Esophagus squamous epithelium (tissue), 5 donors: Measurements from ENCODE around the gene RAB20. TPM values are rescaled to one million over a fixed set of nuclear protein-coding genes. Genes with fewer than 3 reads are reported as not detected.

Experiments
- DNase-seq: peaks from one replicate; lab custom pipeline; 2025; lab: John Stamatoyannopoulos, UW
- H3K27ac ChIP-seq, 4 donors: fragments of 200-600 bp; sonication (generic); one replicate each; pipeline ENCODE4 v1.5.1; 2016 to 2019; ENCODE audit warnings: mild to moderate bottlenecking in 1 of 4
- H3K27me3 ChIP-seq, 4 donors: fragments of 200-600 bp; sonication (generic); 1 replicate in 3 of 4; 2 replicates in 1 of 4; pipeline versions ENCODE4 v1.5.1 to v1.6.0; 2017 to 2021; ENCODE audit warnings: antibody characterized with exemption in 1 of 4
- H3K36me3 ChIP-seq, 3 donors: fragments of 200-600 bp; sonication (generic); one replicate each; pipeline ENCODE4 v1.5.1; 2016 to 2019
- H3K4me1 ChIP-seq, 3 donors: fragments of 200-600 bp; sonication (generic); one replicate each; pipeline ENCODE4 v1.5.1; 2017 to 2019
- H3K4me3 ChIP-seq, 4 donors: fragments of 200-600 bp; sonication (generic); 1 replicate in 3 of 4; 2 replicates in 1 of 4; pipeline ENCODE4 v1.5.1; 2016 to 2019; ENCODE audit warnings: mild to moderate bottlenecking in 2 of 4, moderate library complexity in 1 of 4
- H3K9me3 ChIP-seq, 3 donors: fragments of 200-600 bp; sonication (generic); one replicate each; pipeline ENCODE4 v1.5.1; 2016 to 2019
- CTCF ChIP-seq, 6 experiments: fragments of 450-650 bp in 4 of 6; fragments of 200-600 bp in 2 of 6; sonication (generic) in 2 of 6; IDR thresholded peaks; one replicate each; pipeline ENCODE4 v1.5.1; 2016 to 2019; ENCODE audit warnings: antibody characterized with exemption in 6 of 6, mild to moderate bottlenecking in 4 of 6, moderate library complexity in 4 of 6
- POLR2A ChIP-seq, 4 donors: fragments of 450-650 bp; IDR thresholded peaks; one replicate each; pipeline ENCODE4 v1.6.1; 2017; ENCODE audit warnings: antibody characterized with exemption in 4 of 4, mild to moderate bottlenecking in 4 of 4, moderate library complexity in 3 of 4
- WGBS, 2 donors: methylation state at CpG; one replicate each; pipeline ENCODE4 v1.1.5; 2018; 5-methylcytosine and 5-hydroxymethylcytosine counted together
- intact Hi-C: fragments of 100-400 bp; cut with DNase I; formaldehyde crosslinking; loops from one replicate; pipeline ENCODE4 v1.15.0; 2022
- total RNA-seq, 4 donors: library from RNA; depleted of rRNA; stranded (reverse); fragments of >200 nt; gene quantifications; one replicate each; pipeline ENCODE4 v1.1.0, GENCODE V29; 2016
- donor health status: DM: yes; HTN: yes; CAD: no.

Gene RAB20
- total RNA-seq, 4 donors from 2014 or later: 1.3 to 7.2 (median 4.3) TPM

GRCh38 chr13:110581506-110582185 lies 20.1 kb upstream of the RAB20 start:
- Histone ChIP-seq H3K4me1 (no peaks in the 10 kb centered on the region), H3K36me3 (no peaks in the 10 kb centered on the region), H3K27ac (no peak overlapping the region), H3K4me3 (no peak overlapping the region), H3K27me3 (peaks cover 0 to 6% (median 0%) of the 10 kb centered on the region in 4 donors), H3K9me3 (no peaks in the 10 kb centered on the region)
- no peak for DNase-seq
- 78 to 80% methylated on average over 3 to 8 of the region's 14 CpGs for WGBS, 2 donors
- intact Hi-C loops: no loop called here
- TF ChIP-seq POLR2A (IDR thresholded peaks at IDR 0.05) (no peak), CTCF (IDR thresholded peaks at IDR 0.05) (no peak)

- Histone ChIP-seq H3K27me3 (peaks cover 0 to 12% (median 0%) of the 10 kb centered on the region in 4 donors), H3K36me3 (no peaks in the 10 kb centered on the region), H3K9me3 (no peaks in the 10 kb centered on the region), H3K4me3 (no peak overlapping the region), H3K4me1 (no peaks in the 10 kb centered on the region), H3K27ac (no peak overlapping the region)
- WGBS, 2 donors: 68 to 70% methylated on average over 2 of the region's 2 CpGs
- intact Hi-C loops: no loop called here
- TF ChIP-seq POLR2A (IDR thresholded peaks at IDR 0.05): no peak
- TF ChIP-seq CTCF (IDR thresholded peaks at IDR 0.05): no peak
- no peak for DNase-seq
These were observed 19.3 kb upstream of the RAB20 start for GRCh38 chr13:110580800-110581199.

GRCh38 chr13:110578363-110578762 lies 16.8 kb upstream of the RAB20 start:
- 70 to 77% methylated on average over 7 to 10 of the region's 10 CpGs for WGBS, 2 donors
- Histone ChIP-seq H3K36me3 (no peaks in the 10 kb centered on the region), H3K4me3 (no peak overlapping the region), H3K27ac (no peak overlapping the region), H3K9me3 (no peaks in the 10 kb centered on the region), H3K27me3 (peaks cover 0 to 36% (median 0%) of the 10 kb centered on the region in 4 donors), H3K4me1 (peaks cover 0 to 4% (median 0%) of the 10 kb centered on the region in 3 donors)
- no peak for TF ChIP-seq POLR2A (IDR thresholded peaks at IDR 0.05)
- TF ChIP-seq CTCF (IDR thresholded peaks at IDR 0.05): no peak
- DNase-seq: no peak
- intact Hi-C loops: no loop called here

GRCh38 chr13:110576736-110577476 lies 15.4 kb upstream of the RAB20 start:
- TF ChIP-seq POLR2A (IDR thresholded peaks at IDR 0.05) (no peak), CTCF (IDR thresholded peaks at IDR 0.05) (no peak)
- WGBS, 2 donors: 72 to 74% methylated on average over 11 of the region's 11 CpGs
- no peaks in the 10 kb centered on the region for H3K9me3 ChIP-seq
- no peaks in the 10 kb centered on the region for H3K36me3 ChIP-seq
- no peak overlapping the region for H3K4me3 ChIP-seq
- H3K27ac ChIP-seq: no peak overlapping the region
- H3K4me1 ChIP-seq: peaks cover 0 to 4% (median 0%) of the 10 kb centered on the region in 3 donors
- DNase-seq: no peak
- intact Hi-C loops: no loop called here
- peaks cover 0 to 50% (median 0%) of the 10 kb centered on the region in 4 donors for H3K27me3 ChIP-seq

- intact Hi-C loops: no loop called here
- H3K4me3 ChIP-seq: no peak overlapping the region
- no peak for TF ChIP-seq CTCF (IDR thresholded peaks at IDR 0.05)
- no peak for TF ChIP-seq POLR2A (IDR thresholded peaks at IDR 0.05)
These were observed 14.5 kb upstream of the RAB20 start for GRCh38 chr13:110576070-110576394.

More at GRCh38 chr13:110576070-110576394, 14.5 kb upstream of the RAB20 start:
- WGBS, 2 donors: 67 to 70% methylated on average over 6 to 7 of the region's 7 CpGs
- H3K27me3 ChIP-seq: peaks cover 0 to 59% (median 0%) of the 10 kb centered on the region in 4 donors
- H3K9me3 ChIP-seq: no peaks in the 10 kb centered on the region
- no peak overlapping the region for H3K27ac ChIP-seq
- peaks cover 0 to 4% (median 0%) of the 10 kb centered on the region in 3 donors for H3K4me1 ChIP-seq
- H3K36me3 ChIP-seq: no peaks in the 10 kb centered on the region
- no peak for DNase-seq
